Smooth muscle cell (in vitro differentiated cells): ENCODE results near the gene TNRC18. TPM values are rescaled to one million over a fixed set of nuclear protein-coding genes. Genes with fewer than 3 reads are reported as not detected.

Experiments
- DNase-seq: peaks from one replicate; lab custom pipeline; 2025; ENCODE audit not compliant: unreplicated experiment; lab: John Stamatoyannopoulos, UW
- H2AFZ ChIP-seq: fragments of 200-600 bp; sonication (generic); 2 replicates; pipeline ENCODE4 v1.6.0; 2016; ENCODE audit warnings: antibody characterized with exemption, low read depth, mild to moderate bottlenecking
- H3F3A ChIP-seq: fragments of 200-600 bp; sonication (generic); 2 replicates; pipeline ENCODE4 v1.6.0; 2017; ENCODE audit warnings: antibody characterized with exemption, low read depth
- H3K27ac ChIP-seq: fragments of 200-600 bp; sonication (generic); 2 replicates; pipeline ENCODE4 v1.5.1; 2016; ENCODE audit warnings: low read depth, mild to moderate bottlenecking
- H3K27me3 ChIP-seq: fragments of 200-600 bp; sonication (generic); 2 replicates; pipeline ENCODE4 v1.6.1; 2016; ENCODE audit warnings: low read depth, mild to moderate bottlenecking
- H3K36me3 ChIP-seq: fragments of 200-600 bp; sonication (generic); 2 replicates; pipeline ENCODE4 v1.5.1; 2016; ENCODE audit warnings: low read depth
- H3K4me1 ChIP-seq: fragments of 200-600 bp; sonication (generic); 2 replicates; pipeline ENCODE4 v1.5.1; 2016; ENCODE audit warnings: low read depth
- H3K4me2 ChIP-seq: fragments of 200-600 bp; sonication (generic); 2 replicates; pipeline ENCODE4 v1.6.0; 2016; ENCODE audit warnings: mild to moderate bottlenecking
- H3K4me3 ChIP-seq: fragments of 200-600 bp; sonication (generic); 2 replicates; pipeline ENCODE4 v1.5.1; 2016; ENCODE audit warnings: mild to moderate bottlenecking
- H3K79me2 ChIP-seq: fragments of 200-600 bp; sonication (generic); 2 replicates; pipeline ENCODE4 v1.6.0; 2016; ENCODE audit warnings: low read depth, mild to moderate bottlenecking
- H3K9ac ChIP-seq: fragments of 200-600 bp; sonication (generic); 2 replicates; pipeline ENCODE4 v1.6.0; 2016; ENCODE audit warnings: low read depth
- H3K9me3 ChIP-seq: fragments of 200-600 bp; sonication (generic); replicated peaks from 2 replicates; pipeline ENCODE4 v1.5.1; 2016; ENCODE audit warnings: low read depth
- H4K20me1 ChIP-seq: fragments of 200-600 bp; sonication (generic); 2 replicates; pipeline ENCODE4 v1.6.0; 2016; ENCODE audit warnings: low read depth
- CTCF ChIP-seq: fragments of 200-600 bp; sonication (generic); IDR thresholded peaks from 2 replicates; pipeline ENCODE4 v1.5.1; 2017; ENCODE audit warnings: borderline replicate concordance, mild to moderate bottlenecking, antibody characterized with exemption; ENCODE audit not compliant: insufficient read depth, poor library complexity, severe bottlenecking
- WGBS: methylation state at CpG from one replicate; pipeline ENCODE4 v1.1.7; 2016; ENCODE audit warnings: low lambda C conversion rate; 5-methylcytosine and 5-hydroxymethylcytosine counted together
- polyA plus RNA-seq: library from polyadenylated mRNA; unstranded; fragments of >200 nt; fragmentation: Nextera tagmentation; extraction: Ambion mirVana; gene quantifications from 2 replicates; pipeline ENCODE4 v1.2.1, GENCODE V29; 2016
- total RNA-seq: library from RNA; depleted of rRNA; stranded (reverse); fragments of >200 nt; gene quantifications from 2 replicates; pipeline ENCODE4 v1.2.3, GENCODE V29; 2014

The TNRC18 gene
- total and polyA plus RNA-seq, 2 experiments from 2014 or later, result 6.4 to 40.3 TPM

- Histone ChIP-seq H3K4me2 (no peak overlapping the region), H3K79me2 (peaks cover 46% of the 10 kb centered on the region), H4K20me1 (peaks cover 93% of the 10 kb centered on the region), H3K9ac (no peak overlapping the region), H3K9me3 (no peaks in the 10 kb centered on the region), H3K36me3 (no peaks in the 10 kb centered on the region), H3K4me1 (peaks cover 5% of the 10 kb centered on the region), H3F3A (no peaks in the 10 kb centered on the region), H3K27me3 (no peaks in the 10 kb centered on the region), H2AFZ (no peak overlapping the region), H3K4me3 (no peak overlapping the region), H3K27ac (no peak overlapping the region)
- no peak for TF ChIP-seq CTCF
- no peak for DNase-seq
- 97% methylated on average over 19 of the region's 19 CpGs for WGBS
These were observed 71.1 kb downstream of the TNRC18 start for GRCh38 chr7:5352440-5353010.

GRCh38 chr7:5351507-5352265, 71.9 kb downstream of the TNRC18 start:
- Histone ChIP-seq H2AFZ (no peak overlapping the region), H3K27ac (no peak overlapping the region), H3K9me3 (no peaks in the 10 kb centered on the region), H3K4me3 (no peak overlapping the region), H3K9ac (no peak overlapping the region), H3K4me1 (peaks cover 5% of the 10 kb centered on the region), H3K27me3 (no peaks in the 10 kb centered on the region), H3K4me2 (no peak overlapping the region), H4K20me1 (peaks cover 92% of the 10 kb centered on the region), H3F3A (no peaks in the 10 kb centered on the region), H3K36me3 (no peaks in the 10 kb centered on the region), H3K79me2 (peaks cover 46% of the 10 kb centered on the region)
- TF ChIP-seq CTCF, result no peak
- WGBS, result 86% methylated on average over 35 of the region's 35 CpGs
- no peak for DNase-seq

- 80% methylated on average over 19 of the region's 23 CpGs for WGBS
- no peaks in the 10 kb centered on the region for H3K36me3 ChIP-seq
- no peaks in the 10 kb centered on the region for H3K9me3 ChIP-seq
- peaks cover 40% of the 10 kb centered on the region for H3K79me2 ChIP-seq
- no peak for DNase-seq
- H3K4me1 ChIP-seq, result peaks cover 5% of the 10 kb centered on the region
- no peak overlapping the region for H3K4me3 ChIP-seq
- H3K9ac ChIP-seq, result no peak overlapping the region
- peaks cover 86% of the 10 kb centered on the region for H4K20me1 ChIP-seq
- H3K27me3 ChIP-seq, result no peaks in the 10 kb centered on the region
- no peak overlapping the region for H3K27ac ChIP-seq
- H2AFZ ChIP-seq, result no peak overlapping the region
- H3K4me2 ChIP-seq, result no peak overlapping the region
- no peaks in the 10 kb centered on the region for H3F3A ChIP-seq
- no peak for TF ChIP-seq CTCF
These were observed 72.8 kb downstream of the TNRC18 start for GRCh38 chr7:5350600-5351385.
